Prostate gland (tissue), 2 donors: ENCODE data around the gene FGF1. TPM values are rescaled to one million over a fixed set of nuclear protein-coding genes. Genes with fewer than 3 reads are reported as not detected.

Experiments
- DNase-seq: peaks from one replicate; pipeline ENCODE4 v3.0.0-alpha.2; 2019; ENCODE audit warnings: low spot score
- H3K27ac ChIP-seq, 2 donors: fragments of 200-600 bp; sonication (generic); 2 replicates each; pipeline ENCODE4 v1.5.1; 2017 to 2019
- H3K27me3 ChIP-seq: fragments of 200-600 bp; sonication (generic); replicated peaks from 2 replicates; pipeline ENCODE4 v1.5.1; 2019; ENCODE audit not compliant: insufficient read depth
- H3K36me3 ChIP-seq, 2 donors: fragments of 200-600 bp; sonication (generic); 1 replicate in 1 of 2; 2 replicates in 1 of 2; pipeline versions ENCODE4 v1.5.1 to v1.8.1; 2017 to 2019
- H3K4me1 ChIP-seq: fragments of 200-600 bp; sonication (generic); replicated peaks from 2 replicates; pipeline ENCODE4 v1.5.1; 2019
- H3K4me3 ChIP-seq, 2 donors: fragments of 200-600 bp; sonication (generic); 2 replicates each; pipeline ENCODE4 v1.5.1; 2017 to 2019
- H3K9me3 ChIP-seq: fragments of 200-600 bp; sonication (generic); 2 replicates; pipeline ENCODE4 v1.5.1; 2017
- POLR2A ChIP-seq: fragments of 450-650 bp; IDR thresholded peaks from one replicate; pipeline ENCODE4 v1.6.1; 2016; ENCODE audit warnings: antibody characterized with exemption, mild to moderate bottlenecking
- POLR2AphosphoS5 ChIP-seq: sonication (generic); formaldehyde crosslinking; IDR thresholded peaks from one replicate; pipeline ENCODE4 v1.6.1; 2017; ENCODE audit warnings: antibody characterized with exemption
- WGBS: methylation state at CpG from one replicate; pipeline ENCODE4 v1.1.5; 2018; 5-methylcytosine and 5-hydroxymethylcytosine counted together
- intact Hi-C: fragments of 100-400 bp; cut with DNase I; formaldehyde crosslinking; loops from one replicate; pipeline ENCODE4 v1.14.2; 2022
- total RNA-seq, 2 donors: library from RNA; depleted of rRNA; stranded (reverse); fragments of >200 nt; gene quantifications; one replicate each; pipeline ENCODE4 v1.1.0, GENCODE V29; 2016
- TF ChIP-seq, protein P1 (sequence below), 4 experiments: fragments of 200-600 bp in 2 of 4; fragments of 450-650 bp in 2 of 4; sonication (generic) in 2 of 4; IDR thresholded peaks; 1 replicate in 3 of 4; 2 replicates in 1 of 4; pipeline ENCODE4 v1.5.1; 2016 to 2019; ENCODE audit warnings: antibody characterized with exemption in 4 of 4, mild to moderate bottlenecking in 2 of 4, moderate library complexity in 2 of 4

The FGF1 gene
- total RNA-seq, 2 donors from 2014 or later: 2.0 to 9.4 TPM

DNA sequence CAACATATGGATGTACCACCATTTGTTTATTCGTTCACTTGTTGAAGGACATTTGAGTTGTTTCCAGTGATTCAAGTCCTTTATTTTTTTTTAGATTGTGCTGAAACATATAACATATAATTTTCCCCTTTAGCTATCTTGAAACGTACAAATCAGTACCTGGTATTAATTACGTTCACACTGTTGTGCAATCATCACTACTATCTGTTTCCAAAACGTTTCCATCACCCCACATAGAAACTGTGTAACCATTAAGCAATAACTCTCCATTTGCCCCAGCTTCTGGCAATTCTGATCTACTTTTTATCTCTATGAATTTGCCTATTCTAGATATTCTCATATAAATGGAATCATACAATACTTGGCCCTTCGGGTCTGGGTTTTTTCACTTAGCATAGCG lies 116.0 kb downstream of the FGF1 start:
- WGBS: 90% methylated on average over 6 of the region's 6 CpGs
- Histone ChIP-seq H3K9me3 (no peaks in the 10 kb centered on the region), H3K36me3 (no peaks in the 10 kb centered on the region), H3K4me1 (no peaks in the 10 kb centered on the region), H3K27ac (no peak overlapping the region), H3K27me3 (no peaks in the 10 kb centered on the region), H3K4me3 (no peak overlapping the region)
- TF ChIP-seq, protein P1, sequence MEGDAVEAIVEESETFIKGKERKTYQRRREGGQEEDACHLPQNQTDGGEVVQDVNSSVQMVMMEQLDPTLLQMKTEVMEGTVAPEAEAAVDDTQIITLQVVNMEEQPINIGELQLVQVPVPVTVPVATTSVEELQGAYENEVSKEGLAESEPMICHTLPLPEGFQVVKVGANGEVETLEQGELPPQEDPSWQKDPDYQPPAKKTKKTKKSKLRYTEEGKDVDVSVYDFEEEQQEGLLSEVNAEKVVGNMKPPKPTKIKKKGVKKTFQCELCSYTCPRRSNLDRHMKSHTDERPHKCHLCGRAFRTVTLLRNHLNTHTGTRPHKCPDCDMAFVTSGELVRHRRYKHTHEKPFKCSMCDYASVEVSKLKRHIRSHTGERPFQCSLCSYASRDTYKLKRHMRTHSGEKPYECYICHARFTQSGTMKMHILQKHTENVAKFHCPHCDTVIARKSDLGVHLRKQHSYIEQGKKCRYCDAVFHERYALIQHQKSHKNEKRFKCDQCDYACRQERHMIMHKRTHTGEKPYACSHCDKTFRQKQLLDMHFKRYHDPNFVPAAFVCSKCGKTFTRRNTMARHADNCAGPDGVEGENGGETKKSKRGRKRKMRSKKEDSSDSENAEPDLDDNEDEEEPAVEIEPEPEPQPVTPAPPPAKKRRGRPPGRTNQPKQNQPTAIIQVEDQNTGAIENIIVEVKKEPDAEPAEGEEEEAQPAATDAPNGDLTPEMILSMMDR (IDR thresholded peaks at IDR 0.05): no peak
- TF ChIP-seq POLR2AphosphoS5: no peak
- no peak for TF ChIP-seq POLR2A
- no peak for DNase-seq
- intact Hi-C loops: no loop called here

DNA sequence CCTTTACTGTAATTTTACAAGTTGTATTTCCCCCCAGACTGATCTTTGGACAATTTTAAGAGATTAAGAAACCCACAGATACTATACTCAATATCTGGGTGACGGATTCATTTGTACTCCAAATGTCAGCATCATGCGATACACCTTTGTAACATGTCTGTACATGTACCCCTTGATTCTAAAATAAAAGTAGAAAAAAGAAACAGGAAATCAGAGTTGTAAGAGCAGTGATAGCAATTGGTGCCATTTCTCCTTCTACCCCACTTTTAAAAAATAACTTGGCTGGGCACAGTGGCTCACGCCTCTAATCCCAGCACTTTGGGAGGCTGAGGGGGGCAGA lies 116.9 kb downstream of the FGF1 start:
- Histone ChIP-seq H3K4me3 (no peak overlapping the region), H3K27ac (peak overlapping the region in 1 of 2 donors; percentile 13), H3K9me3 (no peaks in the 10 kb centered on the region), H3K27me3 (no peaks in the 10 kb centered on the region), H3K4me1 (no peaks in the 10 kb centered on the region), H3K36me3 (no peaks in the 10 kb centered on the region)
- no peak for DNase-seq
- TF ChIP-seq POLR2AphosphoS5 (no peak), POLR2A (no peak)
- TF ChIP-seq, protein P1 (IDR thresholded peaks at IDR 0.05): no peak
- intact Hi-C loops: no loop called here
- WGBS: 57% methylated on average over 3 of the region's 3 CpGs

DNA sequence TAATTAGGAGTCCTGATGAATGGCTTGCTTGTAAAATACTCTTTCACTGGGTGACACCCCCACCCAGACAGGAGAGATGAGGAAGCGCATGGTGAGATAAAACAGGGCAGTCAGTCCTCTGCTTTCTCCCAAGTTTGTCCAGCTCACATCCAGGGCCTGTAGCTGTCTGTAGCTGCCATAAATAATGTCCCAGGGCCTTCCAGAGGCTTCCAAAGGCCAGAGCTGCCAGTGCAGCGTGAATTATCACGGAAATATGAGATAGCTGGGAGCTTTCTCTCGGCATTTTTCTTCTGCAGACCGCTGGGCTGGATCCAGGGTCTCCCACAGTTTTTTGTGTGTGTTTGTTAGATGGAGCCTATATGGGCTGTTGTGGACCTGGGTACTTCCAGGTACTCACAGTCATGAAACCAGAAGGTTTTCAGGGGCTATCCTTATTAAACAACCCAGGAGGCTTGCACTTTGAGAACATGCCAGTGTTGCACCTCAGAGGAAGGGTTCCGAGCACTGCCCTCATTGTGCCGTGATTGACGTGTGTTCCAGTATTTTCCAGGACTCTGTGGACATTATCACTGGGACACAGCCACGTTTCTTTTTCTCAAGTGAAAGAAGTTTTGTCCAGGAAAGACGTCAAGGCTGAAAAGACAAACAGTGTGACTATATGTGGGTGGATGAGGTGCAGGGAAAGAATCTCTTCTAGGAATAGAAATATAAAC lies 117.5 kb downstream of the FGF1 start:
- Histone ChIP-seq H3K36me3 (no peaks in the 10 kb centered on the region), H3K4me1 (no peaks in the 10 kb centered on the region), H3K27me3 (no peaks in the 10 kb centered on the region), H3K9me3 (no peaks in the 10 kb centered on the region), H3K27ac (peak overlapping the region in 1 of 2 donors; percentile 13), H3K4me3 (no peak overlapping the region)
- no peak for DNase-seq
- intact Hi-C loops: no loop called here
- WGBS: 48% methylated on average over 10 of the region's 10 CpGs
- TF ChIP-seq, protein P1 (IDR thresholded peaks at IDR 0.05): no peak
- TF ChIP-seq POLR2A (no peak), POLR2AphosphoS5 (no peak)

DNA sequence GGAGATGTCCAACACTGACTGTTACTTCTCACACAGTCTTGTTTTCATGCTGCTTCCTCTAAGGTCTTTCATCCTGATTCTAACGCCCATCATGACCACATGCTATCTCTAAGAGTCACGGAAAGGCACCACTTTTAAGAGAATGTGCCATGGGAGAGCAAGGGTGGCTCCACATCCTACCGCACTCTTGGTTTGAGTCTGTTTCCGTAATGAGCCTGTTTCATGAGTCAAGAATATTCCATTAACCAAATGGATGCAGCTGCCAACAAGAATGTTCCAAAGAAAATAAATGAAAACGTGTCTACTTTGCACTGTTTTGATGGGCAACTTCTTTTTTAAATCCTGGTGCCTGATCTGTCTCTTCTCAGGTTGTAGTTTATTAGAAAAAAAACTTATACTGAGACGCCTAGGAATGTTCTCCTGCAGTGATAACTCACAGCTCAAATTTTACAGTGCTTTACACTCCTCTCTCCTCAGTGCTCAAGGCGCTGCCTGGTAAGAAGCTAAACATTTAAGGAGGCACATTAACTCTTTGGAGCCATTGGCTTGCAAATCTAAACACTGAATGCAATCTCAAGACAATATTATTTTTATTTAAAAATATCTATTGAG lies 124.3 kb downstream of the FGF1 start:
- Histone ChIP-seq H3K27me3 (no peaks in the 10 kb centered on the region), H3K27ac (no peak overlapping the region), H3K4me3 (no peak overlapping the region), H3K4me1 (no peaks in the 10 kb centered on the region), H3K36me3 (no peaks in the 10 kb centered on the region), H3K9me3 (no peaks in the 10 kb centered on the region)
- intact Hi-C loops: no loop called here
- no peak for DNase-seq
- TF ChIP-seq POLR2AphosphoS5: no peak
- no peak for TF ChIP-seq POLR2A
- TF ChIP-seq, protein P1 (IDR thresholded peaks at IDR 0.05): no peak
- 66% methylated on average over 7 of the region's 7 CpGs for WGBS

DNA sequence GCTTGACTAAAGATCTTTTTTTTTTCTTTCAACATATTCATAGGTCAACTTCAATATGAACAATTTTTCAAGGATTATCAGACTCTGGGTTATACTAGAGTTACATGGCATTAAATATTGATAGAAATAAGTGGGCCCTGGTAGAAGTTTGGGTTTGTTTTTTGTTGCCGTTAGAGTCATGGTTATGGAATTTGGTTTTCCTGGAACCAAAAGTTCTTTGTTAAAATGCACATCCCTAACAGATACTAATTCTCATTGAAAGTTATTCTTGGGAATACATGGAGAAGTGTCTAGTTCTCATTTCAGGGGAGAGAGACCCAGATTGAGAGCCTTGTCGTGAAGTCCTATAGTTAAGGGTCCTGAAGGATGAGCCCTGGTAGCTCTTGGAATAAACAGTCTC lies 124.9 kb downstream of the FGF1 start:
- Histone ChIP-seq H3K36me3 (no peaks in the 10 kb centered on the region), H3K4me1 (no peaks in the 10 kb centered on the region), H3K27me3 (no peaks in the 10 kb centered on the region), H3K9me3 (no peaks in the 10 kb centered on the region), H3K4me3 (no peak overlapping the region), H3K27ac (no peak overlapping the region)
- DNase-seq: no peak
- TF ChIP-seq POLR2AphosphoS5: no peak
- TF ChIP-seq, protein P1 (IDR thresholded peaks at IDR 0.05): no peak
- no peak for TF ChIP-seq POLR2A
- WGBS: 88% methylated on average over 2 of the region's 2 CpGs
- intact Hi-C loops: no loop called here
